Fibroblast of lung (primary cell): ENCODE data around the gene CMC2. TPM values are rescaled to one million over a fixed set of nuclear protein-coding genes. Genes with fewer than 3 reads are reported as not detected.

Experiments
- DNase-seq, 2 donors: peaks; one replicate each; pipeline versions ENCODE4 v3.0.0 to v3.0.0-alpha.2; 2010; ENCODE audit warnings: low read depth in 2 of 2
- H2AFZ ChIP-seq: 2 replicates; pipeline ENCODE4 v1.5.1; 2012; ENCODE audit warnings: low read length, control low read depth, inconsistent platforms
- H3K27ac ChIP-seq: 2 replicates; pipeline ENCODE4 v1.5.1; 2011; ENCODE audit warnings: low read length, control low read depth; ENCODE audit not compliant: insufficient read depth
- H3K27me3 ChIP-seq: 2 replicates; pipeline ENCODE4 v1.5.1; 2011; ENCODE audit warnings: mild to moderate bottlenecking, low read length; ENCODE audit not compliant: control insufficient read depth, insufficient read depth
- H3K36me3 ChIP-seq: 2 replicates; pipeline ENCODE4 v1.5.1; 2011; ENCODE audit warnings: low read length; ENCODE audit not compliant: control insufficient read depth, insufficient read depth
- H3K4me1 ChIP-seq: 2 replicates; pipeline ENCODE4 v1.5.1; 2011; ENCODE audit warnings: low read length; ENCODE audit not compliant: control insufficient read depth, insufficient read depth; ENCODE audit errors: extremely low read depth
- H3K4me2 ChIP-seq: 2 replicates; pipeline ENCODE4 v1.5.1; 2011; ENCODE audit warnings: low read length, control low read depth; ENCODE audit not compliant: insufficient read depth; ENCODE audit errors: extremely low read depth
- H3K4me3 ChIP-seq, 4 experiments: fragments of 200-600 bp in 1 of 4; sonication (generic) in 1 of 4; replicated peaks in 1 of 4; 2 replicates each; pipeline ENCODE4 v1.5.1; 2011 to 2016; ENCODE audit warnings: low read length in 4 of 4, low read depth in 3 of 4, mild to moderate bottlenecking in 3 of 4, control low read depth in 2 of 4, inconsistent platforms in 1 of 4, mixed read lengths in 1 of 4; ENCODE audit not compliant: insufficient read depth in 1 of 4; ENCODE audit errors: control extremely low read depth in 1 of 4
- H3K79me2 ChIP-seq: 2 replicates; pipeline ENCODE4 v1.5.1; 2012; ENCODE audit warnings: mild to moderate bottlenecking, low read length, inconsistent platforms; ENCODE audit not compliant: control insufficient read depth, insufficient read depth
- H3K9ac ChIP-seq: 2 replicates; pipeline ENCODE4 v1.5.1; 2011; ENCODE audit warnings: mild to moderate bottlenecking, low read length, control low read depth; ENCODE audit not compliant: insufficient read depth
- H3K9me3 ChIP-seq: 2 replicates; pipeline ENCODE4 v1.5.1; 2012; ENCODE audit warnings: low read depth, low read length; ENCODE audit not compliant: control insufficient read depth, insufficient read depth
- H4K20me1 ChIP-seq: 2 replicates; pipeline ENCODE4 v1.5.1; 2011; ENCODE audit warnings: low read length; ENCODE audit not compliant: control insufficient read depth, insufficient read depth; ENCODE audit errors: extremely low read depth
- EZH2 ChIP-seq: IDR thresholded peaks from 2 replicates; pipeline ENCODE4 v1.5.1; 2012; ENCODE audit warnings: low read length, control low read depth, mild to moderate bottlenecking; ENCODE audit errors: missing control alignments
- polyA minus RNA-seq: library from RNA; depleted of rRNA, polyadenylated mRNA; stranded (reverse); fragments of >200 nt; gene quantifications from 2 replicates; pipeline ENCODE4 v1.2.3, GENCODE V29; 2011; ENCODE audit warnings: low replicate concordance
- polyA plus RNA-seq, 2 donors: library from polyadenylated mRNA; depleted of rRNA in 1 of 2; stranded (reverse) in 1 of 2; unstranded in 1 of 2; fragments of >200 nt; gene quantifications; 2 replicates each; pipeline ENCODE4 v1.2.1, GENCODE V29; 2011 to 2012; ENCODE audit warnings: missing spikeins in 1 of 2
- total RNA-seq: library from RNA; depleted of rRNA; stranded (reverse); fragments of >200 nt; gene quantifications from 2 replicates; pipeline ENCODE4 v1.2.1, GENCODE V29; 2014
- TF ChIP-seq, protein P1 (sequence below), 2 donors: IDR thresholded peaks in 1 of 2; conservative IDR thresholded peaks in 1 of 2; 1 replicate in 1 of 2; 2 replicates in 1 of 2; pipeline ENCODE4 v1.5.1; 2011 to 2012; ENCODE audit warnings: low read length in 2 of 2, control low read depth in 1 of 2, inconsistent platforms in 1 of 2, low read depth in 1 of 2, mild to moderate bottlenecking in 1 of 2

CMC2 gene
- total RNA-seq = 35.2 and 70.5 TPM in 2 replicates
- polyA plus RNA-seq = 77.3 and 128 TPM in 2 replicates
- polyA plus RNA-seq (2012) = 69.0 and 111 TPM in 2 replicates
- 7.9 and 9.5 TPM in 2 replicates for polyA minus RNA-seq

DNA sequence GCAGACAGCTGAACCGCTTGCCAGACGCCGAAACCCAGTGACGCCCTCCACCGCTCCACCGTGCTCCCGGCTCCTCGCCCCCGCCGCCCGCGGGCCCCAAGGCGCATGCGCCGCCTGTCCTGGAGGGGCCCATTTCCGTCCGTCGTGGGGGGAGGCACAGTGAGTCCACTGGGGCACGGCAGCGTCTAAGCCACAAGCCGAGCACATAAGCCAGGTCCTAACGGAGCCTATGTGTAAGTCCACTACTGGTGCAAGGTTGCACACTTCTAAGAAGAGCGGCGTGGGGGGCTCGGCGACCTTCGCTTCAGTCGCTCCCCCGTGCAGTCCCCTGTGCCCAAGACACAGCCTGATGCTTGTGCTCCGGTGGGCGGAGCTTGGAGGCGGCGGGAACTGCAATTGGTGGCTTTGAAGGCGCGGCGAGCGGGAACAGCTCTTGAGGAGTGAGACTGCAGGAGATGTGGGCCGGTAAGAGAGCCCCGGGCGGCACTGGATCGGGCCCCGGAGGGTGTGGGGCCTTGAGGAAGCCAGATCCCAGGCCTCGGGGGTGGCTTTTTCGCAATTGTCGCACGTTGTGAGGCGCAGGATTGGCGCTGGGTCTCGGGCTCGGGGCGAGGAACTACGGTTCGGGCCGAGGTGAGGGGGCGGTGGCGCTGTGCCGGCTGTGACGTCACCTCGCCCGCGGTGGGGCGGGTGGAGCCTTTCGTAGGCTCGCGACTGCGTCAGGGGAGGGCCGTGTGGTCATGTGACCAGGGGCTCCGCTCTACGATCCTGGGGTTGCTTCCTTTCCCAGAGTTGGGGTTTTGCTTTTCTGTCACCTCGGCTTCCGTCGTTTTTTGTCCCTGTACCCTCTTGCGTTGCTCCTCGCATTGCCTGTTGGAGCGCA lies at the start of gene CMC2, which contains the start of gene CENPN:
CMC2 (minus strand) TSS at position 73 of the 883 bp plus-strand sequence. CDS start 9,491 bp downstream, outside the sequence.
CENPN (plus strand) TSS at position 402 of the 883 bp plus-strand sequence. CDS start 4,726 bp downstream, outside the sequence.
- Histone ChIP-seq H3K9ac (peak within 1 kb of the TSS; percentile 99), H3K27me3 (no peaks in the 10 kb centered on the region), H4K20me1 (no peaks in the 10 kb centered on the region), H3K79me2 (peaks cover 80% of the 10 kb centered on the region), H3K36me3 (no peaks in the 10 kb centered on the region), H3K4me3 (peak within 1 kb of the TSS; percentile 85 to 97 (median 89)), H3K27ac (peak within 1 kb of the TSS; percentile 100), H3K4me1 (peaks cover 2% of the 10 kb centered on the region), H3K4me2 (peak within 1 kb of the TSS; percentile 99), H2AFZ (peak within 1 kb of the TSS; percentile 99), H3K9me3 (no peaks in the 10 kb centered on the region)
- DNase-seq = peak; percentile 99
- TF ChIP-seq, protein P1, sequence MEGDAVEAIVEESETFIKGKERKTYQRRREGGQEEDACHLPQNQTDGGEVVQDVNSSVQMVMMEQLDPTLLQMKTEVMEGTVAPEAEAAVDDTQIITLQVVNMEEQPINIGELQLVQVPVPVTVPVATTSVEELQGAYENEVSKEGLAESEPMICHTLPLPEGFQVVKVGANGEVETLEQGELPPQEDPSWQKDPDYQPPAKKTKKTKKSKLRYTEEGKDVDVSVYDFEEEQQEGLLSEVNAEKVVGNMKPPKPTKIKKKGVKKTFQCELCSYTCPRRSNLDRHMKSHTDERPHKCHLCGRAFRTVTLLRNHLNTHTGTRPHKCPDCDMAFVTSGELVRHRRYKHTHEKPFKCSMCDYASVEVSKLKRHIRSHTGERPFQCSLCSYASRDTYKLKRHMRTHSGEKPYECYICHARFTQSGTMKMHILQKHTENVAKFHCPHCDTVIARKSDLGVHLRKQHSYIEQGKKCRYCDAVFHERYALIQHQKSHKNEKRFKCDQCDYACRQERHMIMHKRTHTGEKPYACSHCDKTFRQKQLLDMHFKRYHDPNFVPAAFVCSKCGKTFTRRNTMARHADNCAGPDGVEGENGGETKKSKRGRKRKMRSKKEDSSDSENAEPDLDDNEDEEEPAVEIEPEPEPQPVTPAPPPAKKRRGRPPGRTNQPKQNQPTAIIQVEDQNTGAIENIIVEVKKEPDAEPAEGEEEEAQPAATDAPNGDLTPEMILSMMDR (conservative IDR thresholded peaks at IDR 0.05 in 1 of 2, IDR thresholded peaks at IDR 0.05 in 1 of 2; ENCODE audit: low read depth in 1 of 2, low read length in 2 of 2) = peak in 1 of 2 donors; percentile 22
- TF ChIP-seq EZH2 = no peak

DNA sequence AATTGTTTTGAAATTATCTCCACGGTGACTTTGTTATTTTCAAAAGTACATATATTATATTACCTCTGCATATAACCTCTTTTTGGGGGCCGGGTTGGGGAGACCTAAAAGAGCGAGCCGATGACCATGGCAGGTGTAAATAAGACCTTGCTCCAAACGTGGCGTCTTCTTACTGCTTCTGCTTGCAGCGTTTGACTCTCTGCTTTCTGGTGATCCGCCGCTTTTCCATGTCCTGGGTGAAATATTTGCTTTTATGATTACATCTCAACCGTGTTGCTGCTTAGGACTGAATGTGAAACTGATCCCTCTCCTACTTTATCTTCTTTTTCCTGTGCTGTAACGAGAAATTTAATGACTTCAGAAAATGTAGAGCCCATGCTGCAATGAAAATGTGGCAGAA lies 47.1 kb upstream of the CMC2 start:
- DNase-seq = no peak
- no peaks in the 10 kb centered on the region for H3K27me3 ChIP-seq
- H3K27ac ChIP-seq = no peak overlapping the region
- H3K4me1 ChIP-seq = no peaks in the 10 kb centered on the region
- no peaks in the 10 kb centered on the region for H3K9me3 ChIP-seq
- H3K79me2 ChIP-seq = no peaks in the 10 kb centered on the region
- H3K36me3 ChIP-seq = no peaks in the 10 kb centered on the region
- H3K4me2 ChIP-seq = no peak overlapping the region
- no peak overlapping the region for H3K9ac ChIP-seq
- no peaks in the 10 kb centered on the region for H4K20me1 ChIP-seq
- no peak overlapping the region for H2AFZ ChIP-seq
- TF ChIP-seq, protein P1 (conservative IDR thresholded peaks at IDR 0.05 in 1 of 2, IDR thresholded peaks at IDR 0.05 in 1 of 2; ENCODE audit: low read depth in 1 of 2, low read length in 2 of 2) = no peak
- TF ChIP-seq EZH2 = no peak
- H3K4me3 ChIP-seq = no peak overlapping the region

DNA sequence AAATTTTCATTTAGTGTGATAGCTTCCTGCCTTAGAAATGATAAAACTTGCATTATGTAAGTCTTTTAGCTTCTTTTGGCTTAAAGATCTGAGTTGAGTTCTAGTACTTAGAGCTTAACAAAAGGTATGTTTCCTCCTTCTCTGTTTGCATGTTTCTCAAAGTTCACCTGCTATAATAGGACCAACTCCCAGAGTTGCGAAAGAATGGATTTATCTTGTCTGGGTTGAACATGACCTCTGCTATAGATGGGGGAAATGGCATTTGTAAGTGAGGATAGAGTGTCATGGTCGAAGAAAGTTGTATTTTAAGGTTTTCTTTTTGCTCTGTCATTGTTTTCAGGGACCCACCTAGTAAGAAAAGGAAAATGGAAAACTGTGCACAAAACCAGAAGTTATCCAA lies 36.1 kb upstream of the CMC2 start:
- Histone ChIP-seq H2AFZ (no peak overlapping the region), H3K9ac (no peak overlapping the region), H3K4me2 (no peak overlapping the region), H3K4me3 (no peak overlapping the region), H3K79me2 (peaks cover 5% of the 10 kb centered on the region), H3K9me3 (no peaks in the 10 kb centered on the region), H3K4me1 (no peaks in the 10 kb centered on the region), H3K27ac (no peak overlapping the region), H3K36me3 (peaks cover 7% of the 10 kb centered on the region), H3K27me3 (no peaks in the 10 kb centered on the region), H4K20me1 (no peaks in the 10 kb centered on the region)
- no peak for DNase-seq
- TF ChIP-seq, protein P1 (conservative IDR thresholded peaks at IDR 0.05 in 1 of 2, IDR thresholded peaks at IDR 0.05 in 1 of 2; ENCODE audit: low read depth in 1 of 2, low read length in 2 of 2) = no peak
- TF ChIP-seq EZH2 = no peak
